CD14-positive monocyte (primary cell): ENCODE measurements around the gene CAMTA1. TPM values are rescaled to one million over a fixed set of nuclear protein-coding genes. Genes with fewer than 3 reads are reported as not detected.

ENCODE experiments used
- DNase-seq, 3 donors: peaks; one replicate each; pipeline ENCODE4 v3.0.0-alpha.2; 2011 to 2022
- H2AFZ ChIP-seq: 2 replicates; pipeline ENCODE4 v1.6.0; 2012; ENCODE audit warnings: mild to moderate bottlenecking, low read depth, low read length, inconsistent platforms; ENCODE audit not compliant: insufficient read depth, poor library complexity, severe bottlenecking
- H3K27ac ChIP-seq, 2 donors: 1 replicate in 1 of 2; 2 replicates in 1 of 2; pipeline ENCODE4 v1.5.1; 2012 to 2013; ENCODE audit warnings: low read length in 2 of 2, control low read depth in 1 of 2, inconsistent platforms in 1 of 2, low read depth in 1 of 2, mild to moderate bottlenecking in 1 of 2
- H3K27me3 ChIP-seq, 2 donors: one replicate each; pipeline versions ENCODE4 v1.6.0 to v1.6.1; 2011 to 2013; ENCODE audit warnings: low read length in 2 of 2; ENCODE audit not compliant: control insufficient read depth in 2 of 2, insufficient read depth in 2 of 2
- H3K36me3 ChIP-seq, 2 donors: replicated peaks in 1 of 2; 1 replicate in 1 of 2; 2 replicates in 1 of 2; pipeline versions ENCODE4 v1.5.1 to v1.6.1; 2012 to 2013; ENCODE audit warnings: low read length in 2 of 2, control low read depth in 1 of 2, inconsistent platforms in 1 of 2, mild to moderate bottlenecking in 1 of 2; ENCODE audit not compliant: insufficient read depth in 2 of 2, control insufficient read depth in 1 of 2
- H3K4me1 ChIP-seq, 2 donors: 1 replicate in 1 of 2; 2 replicates in 1 of 2; pipeline versions ENCODE4 v1.5.1 to v1.6.1; 2012 to 2013; ENCODE audit warnings: low read length in 2 of 2, control low read depth in 1 of 2, inconsistent platforms in 1 of 2, mild to moderate bottlenecking in 1 of 2, moderate library complexity in 1 of 2; ENCODE audit not compliant: insufficient read depth in 2 of 2, control insufficient read depth in 1 of 2
- H3K4me2 ChIP-seq: replicated peaks from 2 replicates; pipeline ENCODE3; 2012; ENCODE audit warnings: low read length, moderate library complexity, mild to moderate bottlenecking; ENCODE audit not compliant: poor library complexity, severe bottlenecking; ENCODE audit errors: extremely low read depth
- H3K4me3 ChIP-seq, 3 experiments: fragments of 200-600 bp in 1 of 3; sonication (generic) in 1 of 3; replicated peaks in 1 of 3; 1 replicate in 2 of 3; 2 replicates in 1 of 3; pipeline ENCODE4 v1.5.1; 2011 to 2013; ENCODE audit warnings: low read length in 3 of 3, mild to moderate bottlenecking in 3 of 3, control low read depth in 2 of 3, low read depth in 2 of 3, inconsistent platforms in 1 of 3, moderate library complexity in 1 of 3
- H3K79me2 ChIP-seq: 2 replicates; pipeline ENCODE4 v1.6.0; 2012; ENCODE audit warnings: mild to moderate bottlenecking, control low read depth, inconsistent platforms, low read length, moderate library complexity; ENCODE audit not compliant: insufficient read depth
- H3K9ac ChIP-seq: 2 replicates; pipeline ENCODE4 v1.6.0; 2017; ENCODE audit warnings: low read length, mild to moderate bottlenecking; ENCODE audit not compliant: insufficient read depth, poor library complexity, severe bottlenecking
- H3K9me3 ChIP-seq, 2 donors: replicated peaks in 1 of 2; 1 replicate in 1 of 2; 2 replicates in 1 of 2; pipeline versions ENCODE4 v1.5.1 to v1.6.1; 2012 to 2013; ENCODE audit warnings: low read length in 2 of 2, control low read depth in 1 of 2; ENCODE audit not compliant: control insufficient read depth in 1 of 2, insufficient read depth in 1 of 2
- H4K20me1 ChIP-seq: 2 replicates; pipeline ENCODE4 v1.6.0; 2012; ENCODE audit warnings: mild to moderate bottlenecking, low read length, control low read depth, moderate library complexity; ENCODE audit not compliant: insufficient read depth
- H3K27ac Mint-ChIP-seq, 7 donors: one replicate each; pipeline ENCODE4 v1.8.0; 2020; ENCODE audit warnings: mild to moderate bottlenecking in 7 of 7, mixed read lengths in 7 of 7, moderate library complexity in 6 of 7, inconsistent platforms in 2 of 7
- H3K27me3 Mint-ChIP-seq, 3 donors: one replicate each; pipeline ENCODE4 v1.8.0; 2021 to 2022; ENCODE audit warnings: low read depth in 3 of 3, mild to moderate bottlenecking in 3 of 3, mixed read lengths in 3 of 3, moderate library complexity in 3 of 3, inconsistent platforms in 1 of 3
- H3K36me3 Mint-ChIP-seq, 2 donors: one replicate each; pipeline ENCODE4 v1.8.0; 2020; ENCODE audit warnings: mixed read lengths in 2 of 2, inconsistent platforms in 1 of 2, mild to moderate bottlenecking in 1 of 2
- H3K4me1 Mint-ChIP-seq: one replicate; pipeline ENCODE4 v1.8.0; 2020; ENCODE audit warnings: mild to moderate bottlenecking, mixed read lengths
- H3K4me3 Mint-ChIP-seq, 2 donors: one replicate each; pipeline ENCODE4 v1.8.0; 2020; ENCODE audit warnings: mild to moderate bottlenecking in 2 of 2, mixed read lengths in 2 of 2, moderate library complexity in 1 of 2
- H3K9me3 Mint-ChIP-seq, 7 donors: one replicate each; pipeline ENCODE4 v1.8.0; 2020 to 2022; ENCODE audit warnings: mixed read lengths in 7 of 7, mild to moderate bottlenecking in 6 of 7, moderate library complexity in 6 of 7, inconsistent platforms in 2 of 7
- CTCF ChIP-seq: fragments of 200-600 bp; IDR thresholded peaks from one replicate; pipeline ENCODE4 v1.8.0; 2022; ENCODE audit warnings: antibody characterized with exemption, mild to moderate bottlenecking
- WGBS: methylation state at CpG from one replicate; pipeline ENCODE4 v1.1.5; 2013; ENCODE audit warnings: missing lambda C conversion rate; ENCODE audit not compliant: insufficient coverage; 5-methylcytosine and 5-hydroxymethylcytosine counted together
- intact Hi-C, 2 donors: fragments of 100-400 bp; cut with micrococcal nuclease; formaldehyde crosslinking; loops; one replicate each; pipeline versions ENCODE4 v1.15.0 to v1.15.1; 2023
- polyA plus RNA-seq, 3 donors: library from polyadenylated mRNA; depleted of rRNA in 1 of 3; unstranded in 2 of 3; stranded (reverse) in 1 of 3; fragments of 300-500 nt in 2 of 3; fragments of >200 nt in 1 of 3; fragmentation: Illumina TruSeq in 2 of 3; gene quantifications; 1 replicate in 2 of 3; 2 replicates in 1 of 3; pipeline ENCODE4 v1.2.3, GENCODE V29; 2012 to 2021

The CAMTA1 gene
- polyA plus RNA-seq, 3 donors = 52.0 to 89.6 (median 78.3) TPM

DNA sequence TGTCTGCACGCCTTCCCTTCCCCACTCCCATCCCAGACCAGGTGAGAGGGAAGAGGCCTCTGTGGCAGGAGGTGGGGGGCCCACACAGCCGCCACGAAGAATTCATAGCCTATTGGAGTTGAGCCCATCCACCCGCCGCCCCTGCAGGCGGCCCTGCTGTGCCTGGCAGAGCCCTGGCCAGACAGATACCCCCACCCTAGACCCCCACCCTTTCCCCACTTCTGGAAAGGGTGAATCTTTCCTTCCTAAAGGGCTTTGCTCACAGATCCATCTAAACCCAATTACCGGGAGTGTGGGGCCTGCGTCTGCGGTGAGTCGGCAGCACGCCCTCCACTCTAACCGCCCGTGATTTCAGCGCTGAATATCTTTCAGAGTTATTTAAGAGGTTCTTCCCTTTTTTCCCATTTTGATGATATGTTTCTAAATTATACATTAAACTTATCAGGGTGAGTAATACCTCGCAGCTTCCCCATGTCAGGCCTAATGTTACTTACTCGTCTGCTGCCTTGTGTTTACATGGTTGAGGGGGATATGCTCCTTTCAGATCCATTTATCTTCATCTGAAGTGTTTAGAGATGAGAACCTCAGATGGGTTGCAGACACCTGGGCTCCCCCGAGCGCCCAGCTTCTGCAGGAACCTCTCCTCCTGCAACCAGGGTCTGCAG lies 802.0 kb downstream of the CAMTA1 start:
- H3K9ac ChIP-seq = no peak overlapping the region
- H3K4me2 ChIP-seq = no peak overlapping the region
- H3K4me3 ChIP-seq = no peak overlapping the region
- H3K4me1 ChIP-seq = no peaks in the 10 kb centered on the region
- intact Hi-C loops = no loop called here
- no peak overlapping the region for H3K27ac ChIP-seq
- no peak for DNase-seq
- no peak overlapping the region for H2AFZ ChIP-seq
- no peaks in the 10 kb centered on the region for H3K9me3 ChIP-seq
- no peaks in the 10 kb centered on the region for H3K4me1 Mint-ChIP-seq
- TF ChIP-seq CTCF = no peak
- H3K36me3 Mint-ChIP-seq = no peaks in the 10 kb centered on the region
- no peaks in the 10 kb centered on the region for H3K79me2 ChIP-seq
- no peak overlapping the region for H3K4me3 Mint-ChIP-seq
- no peaks in the 10 kb centered on the region for H4K20me1 ChIP-seq
- peaks cover 2 to 7% (median 3%) of the 10 kb centered on the region in 3 donors for H3K27me3 Mint-ChIP-seq
- H3K27ac Mint-ChIP-seq = no peak overlapping the region
- no CpG with 5 or more reads among the region's 18 CpGs for WGBS
- no peaks in the 10 kb centered on the region for H3K27me3 ChIP-seq
- no peaks in the 10 kb centered on the region for H3K9me3 Mint-ChIP-seq
- no peaks in the 10 kb centered on the region for H3K36me3 ChIP-seq

DNA sequence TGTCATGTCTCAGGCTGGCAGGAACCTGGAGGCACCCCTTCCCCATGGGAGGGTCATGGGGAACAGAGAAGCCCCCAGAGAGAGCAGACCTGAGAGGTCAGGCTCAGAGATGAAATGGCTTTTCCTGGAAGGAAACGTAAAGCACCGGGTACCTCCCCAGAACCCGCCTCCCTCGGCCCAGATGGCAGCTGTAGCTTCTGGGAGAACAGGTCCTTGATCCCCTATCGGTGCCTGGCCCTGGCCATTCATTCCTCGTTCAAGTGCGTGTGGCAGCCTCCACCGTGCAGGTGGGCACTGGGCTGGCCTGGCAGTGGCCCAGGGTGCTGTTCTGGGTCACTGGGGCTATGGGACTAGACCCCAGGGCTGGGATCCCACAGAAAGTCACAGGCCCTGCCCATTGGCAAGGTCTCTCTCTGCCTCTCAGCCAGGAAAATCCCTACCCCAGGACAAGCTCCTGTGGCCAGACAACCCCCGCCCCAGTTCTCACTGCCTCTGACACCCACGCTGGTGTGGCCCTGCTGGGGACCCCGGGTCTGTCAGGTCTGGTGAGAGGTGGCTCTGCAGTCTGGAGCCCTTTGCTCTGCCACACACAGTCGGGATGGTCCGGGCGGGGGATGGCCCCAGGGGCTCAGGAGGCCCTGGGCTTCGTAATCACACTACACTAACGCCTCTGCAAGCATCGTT lies 802.7 kb downstream of the CAMTA1 start:
- no peak overlapping the region for H3K4me3 ChIP-seq
- TF ChIP-seq CTCF = no peak
- no peaks in the 10 kb centered on the region for H3K79me2 ChIP-seq
- H3K9me3 ChIP-seq = no peaks in the 10 kb centered on the region
- 84% methylated on average over 13 of the region's 17 CpGs for WGBS
- H3K9ac ChIP-seq = no peak overlapping the region
- no peaks in the 10 kb centered on the region for H3K4me1 Mint-ChIP-seq
- H3K4me3 Mint-ChIP-seq = no peak overlapping the region
- no peaks in the 10 kb centered on the region for H4K20me1 ChIP-seq
- H3K27ac Mint-ChIP-seq = no peak overlapping the region
- H3K4me2 ChIP-seq = no peak overlapping the region
- no peaks in the 10 kb centered on the region for H3K36me3 Mint-ChIP-seq
- H3K4me1 ChIP-seq = no peaks in the 10 kb centered on the region
- intact Hi-C loops = no loop called here
- H3K9me3 Mint-ChIP-seq = no peaks in the 10 kb centered on the region
- H3K27me3 Mint-ChIP-seq = peaks cover 2 to 6% (median 2%) of the 10 kb centered on the region in 3 donors
- no peaks in the 10 kb centered on the region for H3K27me3 ChIP-seq
- H3K27ac ChIP-seq = no peak overlapping the region
- H3K36me3 ChIP-seq = no peaks in the 10 kb centered on the region
- no peak for DNase-seq
- H2AFZ ChIP-seq = no peak overlapping the region
